NCI-H146 treated with DMSO at 0.1 percent for 48 hours (cell line): ENCODE measurements around the gene SLC38A9.
A peak's percentile ranks its signal among the peaks of the same experiment; 100 is the strongest.
"Not testable (repeated sequence)": the region's sequence is repeated elsewhere in the genome, so short reads cannot be mapped to it uniquely, and the experiment has no call there.

Experiments used
- DNase-seq: peaks from one replicate; lab custom pipeline; 2025; ENCODE audit not compliant: unreplicated experiment; lab: John Stamatoyannopoulos, UW

Gene SLC38A9, protein sequence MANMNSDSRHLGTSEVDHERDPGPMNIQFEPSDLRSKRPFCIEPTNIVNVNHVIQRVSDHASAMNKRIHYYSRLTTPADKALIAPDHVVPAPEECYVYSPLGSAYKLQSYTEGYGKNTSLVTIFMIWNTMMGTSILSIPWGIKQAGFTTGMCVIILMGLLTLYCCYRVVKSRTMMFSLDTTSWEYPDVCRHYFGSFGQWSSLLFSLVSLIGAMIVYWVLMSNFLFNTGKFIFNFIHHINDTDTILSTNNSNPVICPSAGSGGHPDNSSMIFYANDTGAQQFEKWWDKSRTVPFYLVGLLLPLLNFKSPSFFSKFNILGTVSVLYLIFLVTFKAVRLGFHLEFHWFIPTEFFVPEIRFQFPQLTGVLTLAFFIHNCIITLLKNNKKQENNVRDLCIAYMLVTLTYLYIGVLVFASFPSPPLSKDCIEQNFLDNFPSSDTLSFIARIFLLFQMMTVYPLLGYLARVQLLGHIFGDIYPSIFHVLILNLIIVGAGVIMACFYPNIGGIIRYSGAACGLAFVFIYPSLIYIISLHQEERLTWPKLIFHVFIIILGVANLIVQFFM

DNA sequence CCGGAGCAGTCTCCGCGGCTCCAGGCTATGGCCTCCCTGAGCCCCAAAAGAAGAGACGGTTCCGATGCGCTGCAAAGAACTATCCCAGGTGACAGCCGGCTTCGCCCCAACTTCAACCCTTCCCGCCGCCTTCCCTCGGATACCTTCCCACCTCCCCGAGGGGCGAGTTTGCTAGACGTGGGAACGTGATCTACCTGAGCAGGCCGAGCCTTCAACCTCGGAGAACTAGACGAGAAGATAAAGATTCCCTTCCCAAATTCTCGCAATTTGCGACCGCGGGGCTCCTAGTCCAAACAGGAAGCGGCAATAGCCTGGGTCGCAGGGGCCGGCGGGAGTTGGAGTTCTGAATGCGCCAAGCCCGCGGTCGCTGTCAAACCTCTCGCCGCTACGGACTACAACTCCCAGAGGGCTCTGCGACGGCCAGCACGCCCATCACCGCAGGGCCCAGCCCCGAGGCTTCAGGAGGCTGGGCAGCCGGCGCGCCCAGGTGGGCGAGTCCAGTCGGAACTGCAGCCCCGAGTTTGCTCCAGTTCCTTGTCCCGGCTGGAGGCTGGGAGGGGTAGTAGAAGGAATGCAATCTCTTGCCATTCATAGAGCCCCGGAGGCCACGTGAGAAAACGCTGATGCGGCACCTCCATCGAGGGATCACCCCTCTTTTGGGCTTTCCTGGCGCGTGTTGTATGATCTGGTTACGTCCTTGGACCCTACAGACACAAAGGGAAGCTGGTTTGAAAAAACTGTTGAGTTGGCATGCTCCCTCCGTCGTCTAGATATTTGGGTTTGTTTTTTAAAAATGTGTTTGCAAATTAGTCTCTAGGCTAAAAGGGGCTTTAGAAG is at the start of gene SLC38A9:
TSS of gene SLC38A9 (minus strand) at position 302 of the 837 bp plus-strand sequence. CDS start 14,366 bp downstream, outside the sequence.
- DNase-seq = peak; percentile 89

DNA sequence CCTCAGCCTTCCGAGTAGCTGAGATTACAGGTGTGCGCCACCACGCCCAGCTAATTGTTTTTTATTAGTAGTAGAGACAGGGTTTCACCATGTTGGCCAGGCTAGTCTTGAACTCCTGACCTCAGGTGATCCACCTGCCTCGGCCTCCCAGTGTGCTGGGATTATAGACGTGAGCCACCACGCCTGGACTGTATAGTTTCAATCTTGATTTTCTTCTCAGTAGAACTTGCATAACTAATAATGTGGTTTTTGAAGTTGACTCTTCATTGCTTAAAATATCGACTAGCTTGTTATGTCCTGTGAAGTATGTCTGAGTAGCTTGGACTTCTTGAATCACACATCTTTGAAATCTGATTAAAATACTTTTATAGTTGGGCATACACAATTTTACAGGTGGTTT is 49.6 kb upstream of the SLC38A9 start:
- DNase-seq = not testable (repeated sequence)

DNA sequence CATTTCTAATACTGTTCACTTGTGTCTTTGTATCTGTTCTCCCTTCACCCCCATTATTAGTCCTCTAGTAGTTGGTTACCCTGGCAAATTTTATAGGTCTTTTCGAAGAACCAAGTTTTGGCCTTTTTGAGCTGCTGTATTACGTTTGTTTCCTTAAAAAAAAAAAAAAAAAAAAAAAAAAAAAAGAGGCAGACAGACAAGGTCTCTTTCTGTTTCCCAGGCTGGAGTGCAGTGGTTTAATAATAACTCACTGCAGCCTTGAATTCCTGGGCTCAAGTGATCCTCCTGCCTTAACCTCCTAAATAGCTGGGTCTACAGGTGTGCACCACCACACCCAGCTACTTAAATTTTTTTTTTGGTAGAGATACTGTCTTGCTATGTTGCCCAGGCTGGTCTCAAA is 46.6 kb upstream of the SLC38A9 start:
- DNase-seq = no peak

DNA sequence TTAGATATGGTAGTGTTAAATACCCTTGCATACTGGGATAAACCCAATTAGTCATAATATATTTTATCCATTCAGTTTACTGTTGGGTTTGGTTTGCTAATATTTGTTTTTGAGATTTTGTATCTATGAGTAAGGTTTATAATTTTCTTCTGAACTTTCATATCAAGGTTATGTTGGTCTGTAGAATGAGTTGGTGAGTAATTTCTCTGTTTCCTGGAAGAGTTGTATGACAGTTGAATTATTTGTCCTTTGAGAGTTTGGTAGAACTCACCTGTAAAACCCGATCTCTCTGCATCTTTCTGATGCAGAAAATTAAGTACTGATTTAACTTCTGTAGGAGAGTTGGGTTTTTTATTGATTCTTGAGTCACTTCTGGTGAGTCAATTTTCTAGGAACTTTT is 46.1 kb upstream of the SLC38A9 start:
- DNase-seq = no peak

DNA sequence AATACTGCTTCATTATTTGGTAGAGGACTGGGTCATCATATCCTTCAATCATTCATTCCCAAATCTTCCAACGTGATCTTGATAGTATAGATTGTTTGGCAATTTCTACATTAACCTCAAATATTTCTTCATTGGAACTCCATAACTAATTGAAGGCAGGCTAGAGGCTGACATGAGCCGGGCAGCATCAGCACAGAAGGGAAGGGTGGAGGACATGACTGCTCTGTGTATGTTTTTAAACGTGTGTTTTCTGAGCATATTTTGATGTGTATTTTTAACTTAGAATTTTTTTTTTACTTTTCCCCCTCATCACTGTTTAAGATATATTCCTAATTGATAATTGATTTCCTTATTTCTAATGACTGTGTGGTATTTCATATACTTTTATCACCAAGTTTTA is 38.4 kb upstream of the SLC38A9 start:
- no peak for DNase-seq

DNA sequence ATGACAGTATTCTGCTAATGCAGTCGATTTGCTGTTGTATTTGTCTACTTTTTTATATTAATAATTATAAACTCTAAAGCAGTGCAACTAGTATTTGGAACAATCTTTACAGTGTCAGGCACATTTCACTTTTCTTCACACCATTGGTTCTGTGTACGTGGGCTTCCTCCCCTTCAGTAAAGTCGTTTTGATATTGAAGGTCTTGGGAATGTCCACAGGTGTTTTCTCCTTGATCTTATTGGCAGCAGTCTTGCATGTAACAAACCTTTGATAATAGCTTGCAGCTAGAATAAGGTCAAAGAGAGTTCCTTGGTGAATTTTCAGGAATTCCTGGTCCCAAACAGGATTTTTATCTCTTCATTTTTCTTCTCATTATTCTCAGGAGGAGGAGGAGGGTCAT is 37.9 kb upstream of the SLC38A9 start:
- no peak for DNase-seq

DNA sequence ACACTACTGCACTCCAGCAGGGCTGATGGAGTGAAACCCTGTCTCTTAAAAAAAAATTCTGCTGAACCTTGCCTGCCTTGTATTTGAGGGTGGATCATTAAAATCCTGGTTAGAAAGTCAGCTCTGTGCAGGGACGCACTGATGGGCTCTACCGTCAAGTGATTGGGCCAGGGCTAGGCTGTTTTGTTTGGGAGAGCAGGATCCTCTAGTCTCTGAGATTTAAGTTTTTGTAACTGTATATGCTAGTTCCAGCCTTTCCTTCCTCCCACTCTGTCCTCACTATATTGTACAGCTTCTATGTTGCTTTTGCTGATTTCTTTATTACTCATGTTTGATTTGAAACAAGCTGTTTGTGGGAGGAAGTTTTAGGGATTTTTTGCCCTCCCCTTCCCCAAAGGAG is 37.3 kb upstream of the SLC38A9 start:
- no peak for DNase-seq

DNA sequence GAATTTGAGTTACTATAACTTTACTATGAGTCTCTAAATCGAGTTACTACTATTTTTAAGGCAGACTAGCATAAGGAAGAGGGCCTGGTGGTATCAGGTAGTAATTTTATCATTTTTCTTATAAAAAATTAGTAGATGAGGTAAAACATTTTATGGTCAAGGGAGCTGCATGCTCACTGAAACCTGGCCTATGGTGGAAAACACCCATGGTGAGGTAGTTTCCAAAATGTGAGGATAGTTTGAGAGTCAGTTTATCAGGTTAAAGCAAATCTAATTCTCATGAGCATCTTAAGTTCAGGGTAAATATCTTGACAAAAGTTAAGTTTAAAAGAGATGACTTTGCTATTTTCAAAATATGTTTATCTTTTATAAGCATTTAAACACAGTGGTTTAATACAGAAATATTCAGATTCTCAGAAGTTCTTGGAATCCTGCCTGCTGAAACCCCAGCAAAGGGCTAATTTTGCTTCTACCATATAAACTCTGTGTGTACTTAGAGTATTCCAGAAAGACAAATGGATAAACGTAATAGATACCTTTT is 35.7 kb upstream of the SLC38A9 start:
- no peak for DNase-seq

DNA sequence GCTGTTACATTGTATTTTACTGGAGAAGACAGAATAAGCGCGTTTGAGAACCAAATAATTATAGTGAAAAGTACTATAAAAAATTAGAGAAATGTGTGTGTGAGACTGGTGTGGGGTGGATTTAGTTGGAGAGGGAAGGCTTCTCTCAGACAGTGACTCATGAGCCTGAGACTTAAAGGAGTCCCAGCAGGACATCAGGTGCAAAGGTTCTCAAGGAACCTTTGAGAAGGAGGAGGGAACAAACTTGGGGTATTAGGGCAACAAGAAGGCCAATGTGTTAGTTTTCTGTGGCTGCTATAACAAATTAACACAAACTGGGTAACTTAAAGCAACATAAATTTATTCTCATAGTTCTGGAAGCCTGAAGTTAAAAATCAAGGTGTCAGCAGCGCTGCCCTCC is 30.7 kb upstream of the SLC38A9 start:
- DNase-seq = no peak

DNA sequence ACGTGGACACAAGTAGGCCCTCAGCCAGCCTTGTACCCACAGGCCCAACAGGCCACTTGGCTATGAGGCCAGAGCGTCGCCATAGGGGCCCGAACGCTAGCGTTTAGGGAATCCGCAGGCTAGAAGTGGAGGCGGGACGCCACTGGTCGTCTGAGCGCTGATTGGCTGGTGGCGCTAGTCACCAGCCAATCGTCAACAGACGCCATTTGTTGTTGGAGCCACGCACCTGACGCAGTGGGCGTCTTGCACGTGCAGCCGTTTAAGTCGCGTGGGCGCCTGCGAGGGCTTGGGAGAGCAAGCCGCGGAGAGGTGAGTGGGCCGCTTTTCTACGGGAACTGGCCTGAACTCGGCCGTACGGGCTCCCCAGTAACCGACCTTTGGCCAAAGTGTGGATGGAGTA is 25.7 kb upstream of the SLC38A9 start, which contains the start of gene DDX4:
TSS of gene DDX4 (plus strand) at position 269 of the 400 bp plus-strand sequence. CDS start 903 bp downstream, outside the sequence.
- DNase-seq = no peak

DNA sequence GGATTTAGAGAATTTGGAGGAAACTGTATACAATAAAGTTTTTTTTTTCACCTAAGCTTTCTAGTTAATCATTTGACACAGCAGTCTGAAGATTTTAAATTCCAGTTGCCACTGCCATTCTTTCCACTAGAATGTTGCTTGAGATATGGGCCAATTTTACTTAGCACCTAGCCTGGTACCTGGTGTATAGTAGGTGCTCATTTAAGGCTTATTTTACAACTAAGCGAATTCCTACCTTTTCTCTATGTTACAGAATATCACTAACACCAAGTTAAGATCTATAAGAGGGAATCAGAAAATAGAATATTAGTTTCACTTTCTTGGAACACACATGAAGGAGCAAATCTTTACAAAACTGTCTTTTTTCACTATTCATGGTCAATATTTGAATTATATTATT is 22.5 kb upstream of the SLC38A9 start:
- no peak for DNase-seq

DNA sequence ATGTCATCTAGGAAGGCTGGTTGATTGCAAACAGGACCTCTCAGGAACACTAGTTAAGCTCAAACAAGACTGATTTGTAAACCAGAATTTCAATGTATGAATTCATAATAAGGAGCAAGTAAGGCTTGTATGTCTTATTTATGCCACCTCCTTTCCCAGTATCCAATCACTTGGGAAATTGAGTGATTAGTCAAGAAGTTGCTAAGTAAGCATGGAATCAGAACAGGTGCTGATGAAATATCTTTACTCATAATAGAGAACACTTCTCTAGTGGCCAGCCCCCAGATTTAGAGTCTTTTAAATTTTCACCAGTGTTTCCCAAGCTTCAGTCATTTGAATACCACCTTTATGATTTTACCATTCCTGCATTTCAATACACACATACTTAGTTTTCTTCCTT is 20.5 kb upstream of the SLC38A9 start:
- no peak for DNase-seq

DNA sequence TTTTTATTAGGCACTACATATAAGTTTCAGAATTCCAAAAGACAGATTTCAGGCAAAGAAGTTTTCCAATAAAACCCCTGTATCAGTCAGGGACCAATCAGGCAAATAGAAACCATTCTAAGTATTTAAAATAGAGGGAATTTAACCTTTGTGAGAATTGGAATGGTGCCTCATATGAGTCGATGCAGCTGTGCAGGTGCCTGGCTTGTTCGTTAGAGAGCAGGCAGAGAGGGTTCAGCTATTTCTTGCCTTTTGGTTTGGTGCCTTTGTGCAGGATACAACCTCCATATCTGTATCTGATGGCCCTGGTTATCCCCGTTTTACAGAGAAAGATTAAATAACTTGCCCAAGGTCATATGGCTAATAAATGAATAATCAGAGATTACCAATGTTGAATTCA is 19.7 kb upstream of the SLC38A9 start:
- no peak for DNase-seq

DNA sequence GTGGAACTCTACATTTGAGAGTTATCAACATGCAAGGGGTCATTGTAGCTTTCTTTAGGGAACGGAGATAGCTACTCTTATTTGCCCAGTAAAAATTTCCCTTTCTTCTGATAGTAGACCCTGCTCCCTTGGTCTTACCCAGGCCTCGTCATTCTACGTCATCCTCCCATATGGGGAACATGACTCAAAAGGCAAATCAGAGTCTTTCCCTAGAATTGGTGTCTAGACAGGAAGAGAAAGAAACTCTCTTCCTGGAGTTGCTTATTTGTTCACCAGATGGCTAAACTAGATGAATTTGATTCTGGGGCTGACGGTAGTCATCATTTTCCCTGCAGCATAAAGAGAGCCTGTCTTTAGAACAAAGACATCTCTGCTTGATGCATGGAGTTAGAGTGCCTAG is 12.2 kb upstream of the SLC38A9 start:
- DNase-seq = no peak

DNA sequence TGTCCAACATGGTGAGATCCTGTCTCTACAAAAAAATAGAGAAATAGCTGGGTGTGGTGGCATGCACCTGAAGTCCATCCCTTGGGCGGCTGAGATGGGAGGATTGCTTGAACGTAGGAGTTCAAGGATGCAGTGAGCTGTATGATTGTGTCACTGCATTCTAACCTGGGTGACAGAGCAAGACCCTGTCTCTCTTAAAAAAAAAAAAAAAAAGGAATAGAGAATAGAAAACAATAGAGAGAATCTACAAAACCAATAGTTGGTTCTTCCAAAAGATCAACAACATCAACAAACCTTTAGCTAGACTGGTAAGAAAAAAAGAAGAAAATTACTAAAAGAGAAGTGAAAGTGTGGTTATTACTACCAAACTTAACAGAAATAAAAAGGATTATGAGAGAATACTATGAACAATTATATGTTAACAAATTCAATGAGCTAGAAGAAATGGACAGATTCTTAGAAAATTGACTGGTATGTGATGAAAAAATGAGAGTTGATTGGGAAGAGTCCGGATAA is 8.1 kb upstream of the SLC38A9 start:
- DNase-seq = no peak

DNA sequence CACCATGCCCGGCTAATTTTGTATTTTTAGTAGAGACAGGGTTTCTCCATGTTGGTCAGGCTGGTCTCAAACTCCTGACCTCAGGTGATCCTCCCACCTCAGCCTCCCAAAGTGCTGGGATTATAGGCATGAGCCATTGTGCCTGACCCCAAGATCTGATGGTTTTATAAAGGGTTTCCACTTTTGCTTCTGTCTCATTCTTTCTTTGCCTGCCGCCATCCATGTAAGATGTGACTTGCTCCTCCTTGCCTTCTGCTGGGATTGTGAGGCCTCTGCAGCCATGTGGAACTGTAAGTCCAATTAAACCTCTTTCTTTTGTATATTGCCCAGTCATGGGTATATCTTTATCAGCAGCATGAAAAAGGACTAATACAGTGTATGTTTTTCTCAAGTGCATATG is 6.9 kb upstream of the SLC38A9 start:
- DNase-seq = not testable (repeated sequence)

DNA sequence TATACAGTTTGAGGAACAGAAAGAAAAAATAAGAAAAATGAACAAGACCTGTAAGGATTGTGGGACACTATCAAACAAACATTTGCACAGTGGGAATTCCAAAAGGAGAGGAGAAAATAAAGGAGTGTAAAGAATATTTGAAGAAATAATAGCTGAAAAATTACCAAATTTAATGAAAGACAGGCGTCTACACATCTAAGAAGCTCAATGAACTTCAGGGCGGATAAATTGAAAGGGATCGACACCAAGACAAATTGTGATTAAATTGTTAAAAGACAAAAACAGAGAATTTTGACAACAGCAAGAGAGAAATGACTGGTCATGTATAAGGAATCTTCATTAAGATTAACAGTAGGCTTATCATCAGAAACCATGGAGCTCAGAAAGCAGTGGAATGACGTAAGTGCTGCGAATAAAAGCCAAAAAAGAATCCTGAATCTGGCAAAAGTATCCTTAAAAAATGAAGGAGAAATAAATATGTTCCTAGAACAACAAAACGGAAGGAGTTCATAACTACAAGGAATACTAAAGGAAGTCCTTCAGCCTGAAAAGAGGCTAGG is 3.5 kb upstream of the SLC38A9 start:
- DNase-seq = no peak

DNA sequence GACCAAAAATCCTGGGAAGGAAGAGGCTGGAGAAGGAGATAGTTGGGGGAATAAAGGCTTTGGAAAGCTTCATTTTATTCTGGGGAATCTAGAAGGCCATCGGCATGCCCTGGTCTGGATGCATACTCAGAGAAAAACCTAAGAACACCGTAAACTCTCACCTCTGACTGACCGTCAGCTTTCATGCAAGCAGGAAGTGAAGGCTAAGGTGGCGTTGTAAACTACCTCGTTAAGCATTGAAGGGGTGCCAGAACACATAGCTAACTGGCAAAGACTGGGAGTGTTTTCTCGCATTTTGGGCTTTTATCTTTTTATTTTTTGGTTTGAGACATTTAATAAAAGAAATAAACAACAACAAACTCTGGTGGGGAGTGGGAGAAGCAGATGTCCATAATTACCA is 2.6 kb upstream of the SLC38A9 start:
- no peak for DNase-seq

DNA sequence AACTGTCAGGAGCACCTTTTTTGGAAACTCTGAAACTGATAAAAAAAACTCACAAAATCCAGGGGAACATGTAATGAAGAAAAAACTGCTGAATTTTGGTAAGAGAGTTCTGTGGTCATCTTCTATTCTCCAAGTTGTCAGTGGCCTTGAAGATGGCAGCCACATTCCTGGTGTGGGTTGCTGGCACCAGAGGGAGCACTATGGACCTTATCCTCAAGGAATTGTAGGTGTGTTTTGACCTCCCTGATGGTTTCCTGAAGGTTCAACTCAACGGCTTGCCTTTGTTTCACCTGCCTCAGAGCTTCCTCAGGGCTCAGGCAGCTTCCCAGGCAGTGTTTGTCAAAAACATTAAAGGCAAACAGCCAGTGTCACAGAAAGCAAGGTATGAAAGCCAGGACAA is 2.2 kb upstream of the SLC38A9 start:
- DNase-seq = no peak

DNA sequence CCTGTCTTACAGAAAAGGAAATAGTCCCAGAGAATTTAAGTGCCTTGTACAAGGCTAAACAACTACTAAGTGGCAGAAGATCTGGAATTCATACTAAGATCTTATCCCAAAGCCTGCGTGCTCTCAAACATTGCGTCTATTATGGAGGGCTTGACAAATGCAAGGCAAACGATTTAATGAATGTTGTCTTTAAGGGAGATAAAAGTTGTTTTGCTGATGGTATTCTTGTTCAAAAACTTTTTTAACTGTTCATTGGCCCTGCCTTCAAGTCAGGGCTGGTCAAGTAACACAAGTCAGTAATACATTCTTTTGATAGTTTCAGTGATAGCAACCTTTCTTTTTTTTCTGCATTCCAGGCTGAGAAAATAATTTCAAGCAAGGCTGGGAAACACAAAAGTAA is 1.7 kb upstream of the SLC38A9 start:
- DNase-seq = no peak

DNA sequence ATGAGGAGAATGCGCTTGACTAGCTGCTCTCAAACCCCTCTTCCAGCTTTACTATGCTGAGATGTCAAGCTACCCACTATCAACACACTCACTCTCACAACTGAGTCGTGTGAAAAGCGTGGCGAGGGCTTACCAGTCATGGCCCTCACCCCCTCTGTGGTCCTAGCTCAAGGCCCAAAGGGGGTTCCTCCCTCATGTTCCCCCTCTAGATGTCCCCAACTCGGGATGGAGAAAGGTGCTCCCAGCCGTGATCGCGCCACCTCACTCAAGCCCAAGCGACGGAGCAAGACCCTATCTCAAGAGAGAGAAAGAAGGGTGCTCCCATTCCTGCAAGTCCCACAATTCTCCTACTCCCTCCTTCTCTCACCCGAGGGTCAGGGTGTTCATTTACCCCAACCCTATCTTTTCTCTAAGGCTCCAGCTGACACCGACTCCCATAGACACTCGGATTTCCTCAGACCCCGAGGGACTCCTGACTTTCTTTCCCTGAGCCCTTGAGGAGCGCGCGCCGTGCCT is 559 bp downstream of the SLC38A9 start:
- no peak for DNase-seq
